ENCODE results near the gene PLK2. TPM values are rescaled to one million over a fixed set of nuclear protein-coding genes. Genes with fewer than 3 reads are reported as not detected.
A peak's percentile ranks its signal among the peaks of the same experiment; 100 is the strongest.

PLK2 gene
- total RNA-seq, 1 donor from 2014 or later: 282 TPM

- no peak for DNase-seq
Measured at GRCh38 chr5:58450018-58450417, 9.9 kb downstream of the PLK2 start.

GRCh38 chr5:58447226-58447625, 12.7 kb downstream of the PLK2 start:
- DNase-seq: no peak

- DNase-seq: no peak
Measured at GRCh38 chr5:58446024-58446423, 13.9 kb downstream of the PLK2 start.

- DNase-seq: no peak
Measured at GRCh38 chr5:58444805-58445204, 15.1 kb downstream of the PLK2 start.

GRCh38 chr5:58440901-58441460, 18.9 kb downstream of the PLK2 start:
- DNase-seq: no peak

- DNase-seq: no peak
Measured at GRCh38 chr5:58439094-58439644, 20.7 kb downstream of the PLK2 start.

GRCh38 chr5:58437661-58438060, 22.2 kb downstream of the PLK2 start:
- no peak for DNase-seq

- no peak for DNase-seq
Measured at GRCh38 chr5:58431832-58432231, 28.1 kb downstream of the PLK2 start.

GRCh38 chr5:58412932-58413331, 47.0 kb downstream of the PLK2 start:
- no peak for DNase-seq

- DNase-seq: no peak
Measured at GRCh38 chr5:58412081-58412480, 47.8 kb downstream of the PLK2 start.

- DNase-seq: peak; percentile 6
Measured at GRCh38 chr5:58411372-58411771, 48.5 kb downstream of the PLK2 start.

GRCh38 chr5:58410441-58410840, 49.4 kb downstream of the PLK2 start:
- DNase-seq: peak; percentile 49

GRCh38 chr5:58407042-58407719, 52.7 kb downstream of the PLK2 start:
- no peak for DNase-seq

GRCh38 chr5:58406394-58406793, 53.5 kb downstream of the PLK2 start:
- no peak for DNase-seq

- DNase-seq: no peak
Measured at GRCh38 chr5:58405175-58405574, 54.7 kb downstream of the PLK2 start.

- no peak for DNase-seq
Measured at GRCh38 chr5:58404734-58405133, 55.2 kb downstream of the PLK2 start.

Other genes starting within 250 kb of the PLK2 start
- 1.2 TPM for gene GAPT, start 31.3 kb upstream of the PLK2 start, total RNA-seq
- gene RAB3C, start 123.0 kb upstream of the PLK2 start, total RNA-seq: 0.20 TPM